Naive B cell (primary cell): ENCODE results near the gene ZBTB16. TPM values are rescaled to one million over a fixed set of nuclear protein-coding genes. Genes with fewer than 3 reads are reported as not detected.

Experiments used
- ATAC-seq, 2 donors: fragments of 150-1000 bp; cut with Tn5 transposase; 2 replicates each; pipeline ENCODE4 v1.10.0; 2021; ENCODE audit warnings: low read depth in 2 of 2, mild to moderate bottlenecking in 2 of 2, moderate library complexity in 2 of 2
- DNase-seq: peaks from one replicate; pipeline ENCODE4 v3.0.0; 2022
- H3K27ac Mint-ChIP-seq, 6 donors: one replicate each; pipeline ENCODE4 v1.8.0; 2020 to 2022; ENCODE audit warnings: mild to moderate bottlenecking in 6 of 6, mixed read lengths in 6 of 6, moderate library complexity in 5 of 6, inconsistent platforms in 2 of 6
- H3K27me3 Mint-ChIP-seq, 3 donors: one replicate each; pipeline ENCODE4 v1.8.0; 2021 to 2022; ENCODE audit warnings: mixed read lengths in 3 of 3, mild to moderate bottlenecking in 1 of 3
- H3K36me3 Mint-ChIP-seq, 2 donors: one replicate each; pipeline ENCODE4 v1.8.0; 2020 to 2022; ENCODE audit warnings: mixed read lengths in 2 of 2, inconsistent platforms in 1 of 2, mild to moderate bottlenecking in 1 of 2
- H3K4me1 Mint-ChIP-seq, 3 donors: one replicate each; pipeline ENCODE4 v1.8.0; 2020 to 2022; ENCODE audit warnings: mixed read lengths in 3 of 3, inconsistent platforms in 1 of 3, mild to moderate bottlenecking in 1 of 3, moderate library complexity in 1 of 3
- H3K4me3 Mint-ChIP-seq, 8 donors: one replicate each; pipeline ENCODE4 v1.8.0; 2020 to 2022; ENCODE audit warnings: mild to moderate bottlenecking in 8 of 8, mixed read lengths in 8 of 8, moderate library complexity in 8 of 8, inconsistent platforms in 2 of 8
- H3K9me3 Mint-ChIP-seq, 7 donors: one replicate each; pipeline ENCODE4 v1.8.0; 2020 to 2022; ENCODE audit warnings: mixed read lengths in 7 of 7, mild to moderate bottlenecking in 5 of 7, inconsistent platforms in 2 of 7, moderate library complexity in 1 of 7
- polyA plus RNA-seq, 6 donors: library from polyadenylated mRNA; unstranded; fragments of 300-500 nt; fragmentation: Illumina TruSeq; gene quantifications; one replicate each; pipeline ENCODE4 v1.2.3, GENCODE V29; 2021; ENCODE audit warnings: low read depth in 6 of 6

ZBTB16 gene
- polyA plus RNA-seq, 6 donors from 2014 or later, result 10.0 to 178 (median 50.5) TPM

- ATAC-seq (no peak), DNase-seq (no peak)
- Mint-ChIP-seq H3K4me3 (peak overlapping the region in 2 of 8 donors; percentile 18), H3K27me3 (no peaks in the 10 kb centered on the region), H3K36me3 (peaks cover 11 to 22% of the 10 kb centered on the region in 2 donors), H3K27ac (peak overlapping the region; percentile 38 to 95 (median 84)), H3K9me3 (peaks cover 0 to 8% (median 2%) of the 10 kb centered on the region in 7 donors), H3K4me1 (peaks cover 38 to 66% (median 41%) of the 10 kb centered on the region in 3 donors)
These were observed 134.5 kb downstream of the ZBTB16 start for GRCh38 chr11:114193730-114194679.

GRCh38 chr11:114194702-114195101 is 135.2 kb downstream of the ZBTB16 start:
- Mint-ChIP-seq H3K9me3 (peaks cover 0 to 8% (median 2%) of the 10 kb centered on the region in 7 donors), H3K36me3 (peaks cover 11 to 22% of the 10 kb centered on the region in 2 donors), H3K27me3 (no peaks in the 10 kb centered on the region), H3K27ac (peak overlapping the region in 1 of 6 donors; percentile 94), H3K4me3 (no peak overlapping the region), H3K4me1 (peaks cover 37 to 59% (median 41%) of the 10 kb centered on the region in 3 donors)
- no peak for ATAC-seq
- no peak for DNase-seq

- no peak for DNase-seq
- peaks cover 0 to 8% (median 2%) of the 10 kb centered on the region in 7 donors for H3K9me3 Mint-ChIP-seq
- H3K36me3 Mint-ChIP-seq, result peaks cover 11 to 22% of the 10 kb centered on the region in 2 donors
- ATAC-seq, result no peak
- H3K4me3 Mint-ChIP-seq, result no peak overlapping the region
- H3K27ac Mint-ChIP-seq, result peak overlapping the region in 4 of 6 donors; percentile 26 to 94 (median 66)
- no peaks in the 10 kb centered on the region for H3K27me3 Mint-ChIP-seq
- peaks cover 37 to 56% (median 41%) of the 10 kb centered on the region in 3 donors for H3K4me1 Mint-ChIP-seq
These were observed 135.6 kb downstream of the ZBTB16 start for GRCh38 chr11:114195151-114195550.

- H3K4me3 Mint-ChIP-seq, result peak overlapping the region in 1 of 8 donors; percentile 75
- peak; percentile 40 to 67 for ATAC-seq
- no peak for DNase-seq
- peaks cover 8 to 14% of the 10 kb centered on the region in 2 donors for H3K36me3 Mint-ChIP-seq
- H3K27ac Mint-ChIP-seq, result peak overlapping the region in 5 of 6 donors; percentile 88 to 99 (median 97)
- H3K27me3 Mint-ChIP-seq, result no peaks in the 10 kb centered on the region
- peaks cover 0 to 4% (median 0%) of the 10 kb centered on the region in 7 donors for H3K9me3 Mint-ChIP-seq
- peaks cover 38 to 55% (median 41%) of the 10 kb centered on the region in 3 donors for H3K4me1 Mint-ChIP-seq
These were observed 136.6 kb downstream of the ZBTB16 start for GRCh38 chr11:114195981-114196731.

DNA sequence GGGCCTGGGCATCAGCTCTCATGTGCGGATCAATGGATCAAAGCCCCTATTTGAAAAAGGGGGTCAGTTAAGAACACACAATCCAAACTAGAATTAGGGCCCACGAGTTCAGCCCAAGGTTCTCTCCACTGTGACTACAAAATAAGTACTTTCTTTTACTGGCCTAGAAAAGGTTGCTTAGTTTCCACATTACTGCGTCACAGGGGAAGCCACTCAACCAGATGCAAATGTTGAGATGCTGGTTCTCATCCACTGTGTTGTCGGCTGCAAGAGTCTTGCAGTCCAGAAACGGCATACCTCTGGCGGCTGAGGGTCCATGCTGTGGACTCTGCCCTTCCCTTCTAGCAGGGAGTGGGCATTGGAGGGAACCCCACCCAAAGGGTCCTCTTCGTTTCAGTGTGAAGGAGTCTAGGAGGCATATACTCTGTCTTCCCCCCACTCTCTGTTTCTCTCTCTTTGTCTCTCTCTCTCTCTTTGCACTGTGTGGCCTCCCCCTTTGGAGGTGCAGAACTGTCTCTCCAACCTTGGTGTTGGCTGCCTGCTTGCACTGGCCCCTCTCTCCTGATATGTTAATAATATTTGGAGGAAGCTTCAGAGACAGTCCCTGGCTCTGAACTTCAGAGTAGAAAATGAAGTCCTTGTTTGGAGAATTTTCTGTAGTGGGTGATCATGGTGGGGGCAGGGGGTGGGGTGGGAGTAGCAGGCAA is 137.6 kb downstream of the ZBTB16 start:
- peaks cover under 1 to 7% of the 10 kb centered on the region in 2 donors for H3K36me3 Mint-ChIP-seq
- H3K4me3 Mint-ChIP-seq, result peak overlapping the region in 5 of 8 donors; percentile 18 to 75 (median 49)

DNA sequence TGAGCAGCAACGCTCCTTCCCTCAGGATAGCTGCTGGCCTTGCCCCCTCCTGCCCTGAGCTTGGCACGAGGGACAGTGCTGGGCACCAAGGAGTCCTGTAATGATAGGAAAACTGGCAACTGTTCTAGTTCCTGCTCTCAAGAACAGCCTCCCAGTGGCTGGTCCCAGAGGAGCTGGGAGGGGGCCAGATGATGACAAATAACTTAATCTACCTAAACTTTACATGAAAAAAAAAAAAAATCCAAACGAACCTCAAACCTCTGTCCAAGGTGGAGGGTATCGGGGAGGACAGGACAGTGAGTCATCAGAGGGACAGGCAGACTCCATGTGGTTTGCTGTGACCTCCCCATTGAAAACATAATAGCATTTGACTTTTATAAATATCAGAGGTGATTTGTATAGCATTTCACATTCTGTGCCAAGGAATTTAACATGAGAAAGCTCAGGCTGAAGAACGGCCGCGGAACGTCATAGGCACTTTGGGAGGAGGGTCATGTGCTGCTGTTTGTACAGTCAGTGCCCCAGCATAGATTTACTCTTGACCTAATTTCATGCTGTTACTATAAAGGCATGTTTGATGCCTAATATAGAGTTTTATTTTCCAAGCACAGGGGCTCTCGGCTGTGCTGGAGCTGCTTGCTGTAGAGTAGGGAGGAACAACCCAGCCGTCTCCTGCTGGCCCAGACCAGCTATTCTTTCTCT is 138.4 kb downstream of the ZBTB16 start:
- Mint-ChIP-seq H3K27ac (peak overlapping the region in 1 of 6 donors; percentile 94), H3K4me3 (no peak overlapping the region), H3K27me3 (peaks cover 0 to 3% (median 0%) of the 10 kb centered on the region in 3 donors), H3K4me1 (peaks cover 32 to 46% (median 37%) of the 10 kb centered on the region in 3 donors), H3K9me3 (no peaks in the 10 kb centered on the region), H3K36me3 (peaks cover 0 to 7% of the 10 kb centered on the region in 2 donors)
- no peak for ATAC-seq
- DNase-seq, result no peak

More for the DNA sequence above, 137.6 kb downstream of the ZBTB16 start:
- H3K4me1 Mint-ChIP-seq, result peaks cover 36 to 51% (median 38%) of the 10 kb centered on the region in 3 donors
- ATAC-seq, result peak; percentile 79 to 90
- no peaks in the 10 kb centered on the region for H3K27me3 Mint-ChIP-seq
- peak; percentile 51 for DNase-seq
- H3K27ac Mint-ChIP-seq, result peak overlapping the region; percentile 88 to 99 (median 96)
- no peaks in the 10 kb centered on the region for H3K9me3 Mint-ChIP-seq

DNA sequence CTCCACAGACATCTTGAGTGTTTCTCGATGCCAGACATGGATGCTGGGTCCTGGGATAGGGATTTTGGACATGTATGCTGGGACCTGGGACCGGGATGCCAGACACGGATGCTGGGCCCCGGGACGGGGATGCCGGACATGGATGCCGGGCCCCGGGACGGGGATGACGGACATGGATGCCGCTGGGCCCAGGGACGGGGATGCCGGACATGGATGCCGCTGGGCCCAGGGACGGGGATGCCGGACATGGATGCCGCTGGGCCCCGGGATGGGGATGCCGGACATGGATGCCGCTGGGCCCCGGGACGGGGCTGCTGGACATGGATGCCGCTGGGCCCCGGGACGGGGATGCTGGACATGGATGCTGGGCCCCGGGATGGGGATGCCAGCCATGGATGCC is 139.5 kb downstream of the ZBTB16 start:
- no peak for ATAC-seq
- Mint-ChIP-seq H3K4me1 (peaks cover 25 to 37% (median 29%) of the 10 kb centered on the region in 3 donors), H3K4me3 (no peak overlapping the region)

GRCh38 chr11:114200351-114201133 is 141.0 kb downstream of the ZBTB16 start:
- DNase-seq (no peak), ATAC-seq (no peak)
- peak overlapping the region in 3 of 6 donors; percentile 64 to 93 (median 93) for H3K27ac Mint-ChIP-seq
- peaks cover 0 to 8% (median 0%) of the 10 kb centered on the region in 3 donors for H3K27me3 Mint-ChIP-seq
- H3K4me3 Mint-ChIP-seq, result no peak overlapping the region
- peaks cover 0 to 5% of the 10 kb centered on the region in 2 donors for H3K36me3 Mint-ChIP-seq
- peaks cover 19 to 22% (median 22%) of the 10 kb centered on the region in 3 donors for H3K4me1 Mint-ChIP-seq
- H3K9me3 Mint-ChIP-seq, result no peaks in the 10 kb centered on the region

More for the DNA sequence above, 139.5 kb downstream of the ZBTB16 start:
- DNase-seq, result no peak
- Mint-ChIP-seq H3K36me3 (no peaks in the 10 kb centered on the region), H3K27me3 (peaks cover 0 to 8% (median 0%) of the 10 kb centered on the region in 3 donors), H3K27ac (peak overlapping the region in 1 of 6 donors; percentile 59), H3K9me3 (no peaks in the 10 kb centered on the region)

DNA sequence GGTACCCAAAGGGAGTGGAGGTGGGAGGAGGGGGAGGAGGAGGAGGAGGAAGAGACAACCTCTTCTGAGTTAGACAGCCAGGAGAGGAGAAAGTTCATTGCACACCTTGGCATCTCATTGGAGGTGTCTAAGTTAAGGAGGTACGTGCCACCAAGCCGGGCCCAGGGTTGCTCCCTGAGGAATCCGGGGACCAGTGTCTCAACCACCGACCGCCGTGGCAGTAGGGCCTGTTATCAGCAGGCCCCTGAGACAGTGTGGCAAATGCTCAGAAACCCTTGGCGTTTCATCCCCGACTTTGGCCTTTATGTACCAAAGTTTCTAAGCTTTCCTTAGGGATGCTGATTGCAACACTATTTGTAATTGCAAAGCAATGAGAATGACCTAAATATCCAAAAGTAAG is 141.7 kb downstream of the ZBTB16 start:
- H3K4me1 Mint-ChIP-seq, result peaks cover 15 to 20% (median 16%) of the 10 kb centered on the region in 3 donors
- H3K9me3 Mint-ChIP-seq, result no peaks in the 10 kb centered on the region
- H3K27ac Mint-ChIP-seq, result peak overlapping the region in 2 of 6 donors; percentile 93
- DNase-seq, result no peak
- peaks cover 0 to 5% of the 10 kb centered on the region in 2 donors for H3K36me3 Mint-ChIP-seq
- H3K4me3 Mint-ChIP-seq, result no peak overlapping the region
- H3K27me3 Mint-ChIP-seq, result peaks cover 0 to 8% (median 0%) of the 10 kb centered on the region in 3 donors
- ATAC-seq, result no peak

DNA sequence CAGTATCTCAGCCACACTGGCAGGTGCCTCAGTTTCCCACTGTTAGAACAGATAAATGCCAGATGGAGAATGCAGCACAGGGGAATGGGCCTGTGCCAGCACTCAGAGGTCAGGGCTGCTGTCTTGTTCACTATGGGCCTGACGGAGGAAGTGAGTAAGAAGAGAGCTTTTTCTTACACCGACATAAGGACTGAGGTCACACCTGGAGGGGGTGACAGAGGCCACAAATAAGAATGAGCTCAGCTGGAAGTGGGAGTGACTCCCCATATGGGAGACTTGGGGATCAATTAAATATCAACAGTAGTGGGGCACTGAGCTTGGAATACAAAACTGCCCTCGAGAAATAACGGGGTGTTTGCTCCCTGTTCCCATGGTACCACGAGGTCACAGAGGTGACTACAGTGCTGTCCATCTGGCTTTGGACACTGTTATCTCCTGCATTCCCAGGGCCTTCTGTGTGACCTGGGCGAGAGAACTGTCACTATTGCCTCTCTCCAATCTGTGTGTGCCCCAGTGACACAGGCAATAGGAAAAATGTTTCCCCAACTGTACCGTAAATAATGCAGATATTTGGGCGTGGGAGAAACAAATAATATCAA is 142.6 kb downstream of the ZBTB16 start:
- Mint-ChIP-seq H3K36me3 (peaks cover 0 to 5% of the 10 kb centered on the region in 2 donors), H3K4me1 (peaks cover 7 to 11% (median 11%) of the 10 kb centered on the region in 3 donors), H3K27me3 (peaks cover 0 to 8% (median 0%) of the 10 kb centered on the region in 3 donors), H3K27ac (peak overlapping the region in 1 of 6 donors; percentile 19), H3K9me3 (no peaks in the 10 kb centered on the region), H3K4me3 (no peak overlapping the region)
- DNase-seq, result no peak
- no peak for ATAC-seq

DNA sequence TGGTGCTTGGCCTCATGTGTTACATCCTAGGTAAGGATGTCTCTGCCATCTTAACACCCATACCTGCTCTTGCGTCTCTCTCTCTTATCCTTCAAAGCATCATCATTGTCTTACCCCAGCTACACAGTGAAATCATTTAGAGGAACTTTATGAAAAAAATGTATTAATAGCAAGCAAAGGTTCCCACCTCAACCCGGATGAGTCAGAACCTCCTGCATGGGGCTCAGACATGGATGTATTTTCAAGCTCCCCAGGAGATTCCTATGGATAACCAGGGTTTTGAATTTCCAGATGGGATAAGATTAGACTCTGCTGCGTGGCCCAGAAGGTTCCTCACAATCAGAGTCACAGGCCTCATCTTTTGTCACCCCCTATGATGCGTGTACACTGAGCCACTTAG is 147.6 kb downstream of the ZBTB16 start:
- Mint-ChIP-seq H3K4me3 (no peak overlapping the region), H3K4me1 (peaks cover 18 to 25% (median 22%) of the 10 kb centered on the region in 3 donors), H3K36me3 (peaks cover 0 to 10% of the 10 kb centered on the region in 2 donors), H3K27ac (peak overlapping the region in 2 of 6 donors; percentile 56 to 69), H3K27me3 (peaks cover 0 to 8% (median 0%) of the 10 kb centered on the region in 3 donors), H3K9me3 (no peaks in the 10 kb centered on the region)
- DNase-seq, result no peak
- no peak for ATAC-seq
